Astrocyte (in vitro differentiated cells and primary cell): ENCODE data around the gene ALDH16A1.
A peak's percentile ranks its signal among the peaks of the same experiment; 100 is the strongest.

ENCODE experiments used
- CTCF ChIP-seq: IDR thresholded peaks from 2 replicates; pipeline ENCODE4 v1.5.1; 2011; ENCODE audit warnings: low read depth, mild to moderate bottlenecking, inconsistent platforms, low read length, moderate library complexity; ENCODE audit not compliant: insufficient read depth
- EZH2 ChIP-seq: IDR thresholded peaks from 2 replicates; pipeline ENCODE4 v1.6.1; 2012; ENCODE audit warnings: mild to moderate bottlenecking, low read length, inconsistent platforms; ENCODE audit not compliant: insufficient read depth

- TF ChIP-seq CTCF: no peak
- peak; percentile 85 for TF ChIP-seq EZH2
Observed at GRCh38 chr19:49441210-49441959, 11.6 kb upstream of the ALDH16A1 start, which contains the start of gene SLC17A7.
